Measurements from ENCODE around the gene PINK1. TPM values are rescaled to one million over a fixed set of nuclear protein-coding genes. Genes with fewer than 3 reads are reported as not detected.

Gene PINK1
- total and polyA plus RNA-seq, 4 donors, result 37.5 to 45.4 (median 40.8) TPM

DNA sequence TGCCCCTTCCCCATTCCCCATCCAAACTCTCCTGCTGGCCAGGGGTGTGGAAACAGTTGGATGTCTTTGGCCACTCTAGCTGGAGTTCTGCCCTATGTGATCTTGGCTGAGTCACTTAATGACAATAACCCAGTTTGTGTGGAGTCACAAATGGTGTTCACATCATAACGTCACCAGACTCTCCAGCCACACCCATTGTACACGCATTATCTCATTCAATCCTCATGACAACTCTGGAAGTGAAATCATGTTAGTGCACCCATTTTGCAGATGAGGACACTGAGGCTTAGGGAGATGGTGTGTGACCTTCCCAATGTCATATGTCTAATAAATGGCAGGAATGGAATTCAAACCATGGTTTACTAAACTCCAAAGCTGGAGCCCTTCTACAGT lies 45.6 kb upstream of the PINK1 start:
- 51 to 67% methylated on average over 2 of the region's 2 CpGs for WGBS, 2 donors
- Histone ChIP-seq H3K27ac (ENCODE audit: low read depth in 1 of 2, low read length in 1 of 2) (no peak overlapping the region), H3K27me3 (ENCODE audit: control insufficient read depth in 3 of 3, insufficient read depth in 3 of 3, low read length in 2 of 3) (peaks cover 0 to 26% (median 24%) of the 10 kb centered on the region in 3 donors), H3K4me3 (no peak overlapping the region), H3K36me3 (ENCODE audit: control insufficient read depth in 4 of 4, insufficient read depth in 4 of 4, low read length in 4 of 4) (no peaks in the 10 kb centered on the region), H3K9ac (ENCODE audit: insufficient read depth in 1 of 2, low read length in 2 of 2) (no peak overlapping the region), H3K4me1 (ENCODE audit: control insufficient read depth in 5 of 5, insufficient read depth in 5 of 5, low read length in 5 of 5) (peaks cover 0 to 15% (median 9%) of the 10 kb centered on the region in 5 donors), H3K9me3 (ENCODE audit: control insufficient read depth in 4 of 4, insufficient read depth in 3 of 4, low read length in 3 of 4) (peaks cover 0 to 6% (median 0%) of the 10 kb centered on the region in 4 donors)
- DNase-seq (no peak), ATAC-seq (ENCODE audit: insufficient read depth, low FRiP score) (no peak)
- TF ChIP-seq, protein P1, sequence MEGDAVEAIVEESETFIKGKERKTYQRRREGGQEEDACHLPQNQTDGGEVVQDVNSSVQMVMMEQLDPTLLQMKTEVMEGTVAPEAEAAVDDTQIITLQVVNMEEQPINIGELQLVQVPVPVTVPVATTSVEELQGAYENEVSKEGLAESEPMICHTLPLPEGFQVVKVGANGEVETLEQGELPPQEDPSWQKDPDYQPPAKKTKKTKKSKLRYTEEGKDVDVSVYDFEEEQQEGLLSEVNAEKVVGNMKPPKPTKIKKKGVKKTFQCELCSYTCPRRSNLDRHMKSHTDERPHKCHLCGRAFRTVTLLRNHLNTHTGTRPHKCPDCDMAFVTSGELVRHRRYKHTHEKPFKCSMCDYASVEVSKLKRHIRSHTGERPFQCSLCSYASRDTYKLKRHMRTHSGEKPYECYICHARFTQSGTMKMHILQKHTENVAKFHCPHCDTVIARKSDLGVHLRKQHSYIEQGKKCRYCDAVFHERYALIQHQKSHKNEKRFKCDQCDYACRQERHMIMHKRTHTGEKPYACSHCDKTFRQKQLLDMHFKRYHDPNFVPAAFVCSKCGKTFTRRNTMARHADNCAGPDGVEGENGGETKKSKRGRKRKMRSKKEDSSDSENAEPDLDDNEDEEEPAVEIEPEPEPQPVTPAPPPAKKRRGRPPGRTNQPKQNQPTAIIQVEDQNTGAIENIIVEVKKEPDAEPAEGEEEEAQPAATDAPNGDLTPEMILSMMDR (IDR thresholded peaks at IDR 0.05; ENCODE audit: control extremely low read depth, extremely low read depth), result no peak

DNA sequence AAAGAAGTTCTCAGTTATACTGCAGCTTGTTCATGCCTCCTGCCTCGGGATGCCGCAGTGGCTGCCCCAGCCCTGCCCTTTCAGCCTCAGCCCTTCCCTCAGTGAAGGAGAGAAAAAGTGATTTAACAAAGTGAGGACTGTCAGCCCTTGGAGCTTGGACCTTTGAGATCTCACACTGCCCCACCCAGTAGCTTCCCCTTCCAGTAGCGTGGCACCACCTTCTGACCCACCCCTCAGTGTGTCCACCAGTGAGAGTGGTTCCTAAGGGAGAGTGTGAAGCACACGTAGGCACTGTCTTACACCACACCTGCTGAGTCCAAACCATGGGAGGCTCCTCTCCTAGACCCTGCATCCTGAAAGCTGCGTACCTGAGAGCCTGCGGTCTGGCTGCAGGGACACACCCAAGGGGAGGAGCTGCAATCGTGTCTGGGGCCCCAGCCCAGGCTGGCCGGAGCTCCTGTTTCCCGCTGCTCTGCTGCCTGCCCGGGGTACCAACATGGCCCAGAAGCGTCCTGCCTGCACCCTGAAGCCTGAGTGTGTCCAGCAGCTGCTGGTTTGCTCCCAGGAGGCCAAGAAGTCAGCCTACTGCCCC lies 44.5 kb upstream of the PINK1 start, which contains the start of gene CDA:
CDA (plus strand) TSS at position 464 of the 592 bp plus-strand sequence; CDS start at position 497, 33 bp downstream.
- Histone ChIP-seq H3K27ac (ENCODE audit: low read depth in 1 of 2, low read length in 1 of 2) (peak within 1 kb of the TSS in 1 of 2 donors; percentile 42), H3K4me1 (ENCODE audit: control insufficient read depth in 5 of 5, insufficient read depth in 5 of 5, low read length in 5 of 5) (peaks cover 0 to 15% (median 9%) of the 10 kb centered on the region in 5 donors), H3K4me3 (peak within 1 kb of the TSS; percentile 15), H3K36me3 (ENCODE audit: control insufficient read depth in 4 of 4, insufficient read depth in 4 of 4, low read length in 4 of 4) (no peaks in the 10 kb centered on the region), H3K9ac (ENCODE audit: insufficient read depth in 1 of 2, low read length in 2 of 2) (no peak within 1 kb of the TSS), H3K27me3 (ENCODE audit: control insufficient read depth in 3 of 3, insufficient read depth in 3 of 3, low read length in 2 of 3) (peaks cover 0 to 26% (median 24%) of the 10 kb centered on the region in 3 donors), H3K9me3 (ENCODE audit: control insufficient read depth in 4 of 4, insufficient read depth in 3 of 4, low read length in 3 of 4) (peaks cover 0 to 6% (median 0%) of the 10 kb centered on the region in 4 donors)
- 23 to 26% methylated on average over 10 to 11 of the region's 11 CpGs for WGBS, 2 donors
- ATAC-seq (ENCODE audit: insufficient read depth, low FRiP score) (no peak), DNase-seq (no peak)
- TF ChIP-seq, protein P1 (IDR thresholded peaks at IDR 0.05; ENCODE audit: control extremely low read depth, extremely low read depth), result no peak

DNA sequence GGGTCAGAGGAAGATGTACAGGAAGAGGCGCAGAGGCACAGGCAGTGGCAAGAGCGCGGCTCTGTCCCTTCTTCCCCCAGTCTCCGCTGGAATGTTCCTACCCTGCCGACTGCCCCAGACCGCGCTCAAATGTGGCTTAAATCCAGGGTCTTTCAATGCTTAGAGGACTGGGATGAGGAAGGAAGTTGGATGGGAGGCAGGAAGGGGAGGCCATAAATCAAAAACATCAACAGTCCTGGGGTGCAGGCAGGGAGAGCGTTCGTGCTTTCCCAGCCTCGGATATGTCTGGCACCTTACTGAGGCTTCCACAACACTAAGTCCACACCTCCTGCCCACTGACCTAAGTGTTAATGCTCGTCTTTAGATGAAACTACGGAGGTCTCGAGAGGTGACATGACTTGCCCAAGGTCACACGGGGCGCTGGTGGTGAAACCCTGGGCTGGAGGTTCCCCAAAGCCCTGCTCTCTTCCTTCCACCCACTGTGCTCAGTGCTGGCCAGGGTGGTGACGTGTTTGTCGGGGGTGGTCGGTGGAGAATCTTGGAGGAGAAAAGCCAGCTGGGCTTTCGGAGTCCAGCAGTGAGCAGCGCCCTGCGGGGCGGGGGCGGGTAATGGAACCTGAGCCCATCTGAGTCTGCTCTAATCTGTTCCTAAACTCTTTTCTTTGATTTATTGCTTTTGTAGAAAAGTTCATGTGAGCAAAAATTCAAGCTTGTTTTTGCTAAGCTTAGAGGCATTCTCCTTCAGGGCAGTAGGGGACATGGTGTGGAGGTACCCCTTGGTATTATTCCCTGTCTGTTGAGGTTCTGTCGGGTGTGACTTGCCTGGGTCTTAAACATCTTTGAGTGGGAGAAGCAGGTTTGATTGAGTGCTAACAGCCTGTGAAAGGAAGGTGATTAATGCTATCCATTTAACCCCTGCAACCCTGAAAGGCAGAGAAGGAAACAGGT lies 43.7 kb upstream of the PINK1 start:
- ATAC-seq (ENCODE audit: insufficient read depth, low FRiP score) (peak; percentile 30), DNase-seq (peak; percentile 42 to 61 (median 60))
- Histone ChIP-seq H3K4me1 (ENCODE audit: control insufficient read depth in 5 of 5, insufficient read depth in 5 of 5, low read length in 5 of 5) (peaks cover 0 to 15% (median 9%) of the 10 kb centered on the region in 5 donors), H3K9ac (ENCODE audit: insufficient read depth in 1 of 2, low read length in 2 of 2) (no peak overlapping the region), H3K27ac (ENCODE audit: low read depth in 1 of 2, low read length in 1 of 2) (peak overlapping the region in 1 of 2 donors; percentile 42), H3K27me3 (ENCODE audit: control insufficient read depth in 3 of 3, insufficient read depth in 3 of 3, low read length in 2 of 3) (peaks cover 0 to 26% (median 24%) of the 10 kb centered on the region in 3 donors), H3K36me3 (ENCODE audit: control insufficient read depth in 4 of 4, insufficient read depth in 4 of 4, low read length in 4 of 4) (no peaks in the 10 kb centered on the region), H3K4me3 (no peak overlapping the region), H3K9me3 (ENCODE audit: control insufficient read depth in 4 of 4, insufficient read depth in 3 of 4, low read length in 3 of 4) (peaks cover 0 to 6% (median 0%) of the 10 kb centered on the region in 4 donors)
- 6 to 10% methylated on average over 24 of the region's 24 CpGs for WGBS, 2 donors
- TF ChIP-seq, protein P1 (IDR thresholded peaks at IDR 0.05; ENCODE audit: control extremely low read depth, extremely low read depth), result no peak

Data from lung (tissue), 12 donors.